GM12878 (cell line): ENCODE measurements around the gene ALG8. TPM values are rescaled to one million over a fixed set of nuclear protein-coding genes. Genes with fewer than 3 reads are reported as not detected.

ENCODE experiments used
- ATAC-seq: fragments of 200-7000 bp; cut with Tn5 transposase; 3 replicates; pipeline ENCODE4 v1.9.1; 2020; ENCODE audit warnings: mild to moderate bottlenecking, moderate library complexity
- BruUV-seq: library from RNA; stranded (reverse); fragments of 400-500 nt; replicated peaks from 2 replicates; lab custom pipeline; 2021; lab: Mats Ljungman, UMichigan
- CTCF ChIA-PET: fragments of 300-600 bp; sonication (Branson Sonifier 250); formaldehyde crosslinking; extraction: SDS; loops from one replicate; lab custom pipeline; 2021; ENCODE audit warnings: inconsistent platforms; lab: Yijun Ruan, JAX
- POLR2A ChIA-PET: fragments of 350-600 bp; formaldehyde crosslinking; extraction: SDS; loops from one replicate; lab custom pipeline; 2021; ENCODE audit warnings: inconsistent platforms; lab: Charles Lee
- RAD21 ChIA-PET: fragments of 300-600 bp; sonication (Branson Sonifier 250); formaldehyde crosslinking; loops from one replicate; lab custom pipeline; 2023; ENCODE audit warnings: antibody characterized with exemption; ENCODE audit not compliant: unreplicated experiment; lab: Charles Lee
- SMC1A ChIA-PET: fragments of 300-600 bp; sonication (Branson Sonifier 250); formaldehyde crosslinking; loops from one replicate; lab custom pipeline; 2023; ENCODE audit not compliant: unreplicated experiment, uncharacterized antibody; lab: Charles Lee
- DNase-seq: peaks from one replicate; pipeline ENCODE4 v3.0.0-alpha.2; 2011; ENCODE audit warnings: low read depth, low spot score
- FAIRE-seq: peaks from 3 replicates; lab custom pipeline; 2011; peaks lifted over from hg19 to GRCh38; lab: Jason Lieb, UNC
- H2AFZ ChIP-seq: 2 replicates; pipeline ENCODE4 v1.6.0; 2011; ENCODE audit warnings: low read depth, low read length, control low read depth; ENCODE audit not compliant: control insufficient read depth
- H3K27ac ChIP-seq: 2 replicates; pipeline ENCODE4 v1.5.1; 2011; ENCODE audit warnings: control low read depth; ENCODE audit not compliant: control insufficient read depth, insufficient read depth
- H3K27me3 ChIP-seq, 2 experiments: replicated peaks in 1 of 2; 2 replicates each; pipeline versions ENCODE4 v1.6.0 to v1.6.1; 2011; ENCODE audit warnings: low read length in 1 of 2; ENCODE audit not compliant: control insufficient read depth in 2 of 2, insufficient read depth in 2 of 2
- H3K36me3 ChIP-seq, 2 experiments: 2 replicates each; pipeline ENCODE4 v1.5.1; 2011; ENCODE audit warnings: low read length in 1 of 2; ENCODE audit not compliant: control insufficient read depth in 2 of 2, insufficient read depth in 2 of 2
- H3K4me1 ChIP-seq: 2 replicates; pipeline ENCODE4 v1.6.1; 2011; ENCODE audit warnings: mild to moderate bottlenecking, low read length, moderate library complexity, mixed read lengths; ENCODE audit not compliant: control insufficient read depth, insufficient read depth
- H3K4me2 ChIP-seq: 2 replicates; pipeline ENCODE4 v1.6.0; 2011; ENCODE audit warnings: control low read depth; ENCODE audit not compliant: control insufficient read depth, insufficient read depth
- H3K4me3 ChIP-seq: fragments of 200-600 bp; sonication (generic); 2 replicates; pipeline ENCODE4 v1.5.1; 2016
- H3K79me2 ChIP-seq: 2 replicates; pipeline ENCODE4 v1.6.0; 2011; ENCODE audit warnings: low read length; ENCODE audit not compliant: control insufficient read depth, insufficient read depth
- H3K9ac ChIP-seq: 2 replicates; pipeline ENCODE4 v1.8.0; 2011; ENCODE audit warnings: low read length, control low read depth, mixed read lengths; ENCODE audit not compliant: control insufficient read depth, insufficient read depth
- H3K9me3 ChIP-seq: replicated peaks from 3 replicates; pipeline ENCODE4 v1.5.1; 2011; ENCODE audit warnings: mild to moderate bottlenecking, low read length; ENCODE audit not compliant: control insufficient read depth, insufficient read depth
- H4K20me1 ChIP-seq: 2 replicates; pipeline ENCODE4 v1.6.0; 2011; ENCODE audit not compliant: control insufficient read depth, insufficient read depth
- BCL11A ChIP-seq: IDR thresholded peaks from 2 replicates; pipeline ENCODE4 v1.6.1; 2011; ENCODE audit warnings: low read depth, low read length
- BMI1 ChIP-seq: fragments of 450-650 bp; IDR thresholded peaks from 2 replicates; pipeline ENCODE4 v1.6.1; 2016; ENCODE audit warnings: mild to moderate bottlenecking, moderate library complexity, borderline replicate concordance
- EGR1 ChIP-seq, 2 experiments: IDR thresholded peaks; 1 replicate in 1 of 2; 2 replicates in 1 of 2; pipeline ENCODE4 v1.6.1; 2011 to 2012; ENCODE audit warnings: low read depth in 2 of 2, low read length in 2 of 2, borderline replicate concordance in 1 of 2, mild to moderate bottlenecking in 1 of 2, moderate library complexity in 1 of 2
- FOS ChIP-seq: IDR thresholded peaks from 3 replicates; pipeline ENCODE4 v1.6.1; 2011; ENCODE audit warnings: borderline replicate concordance; ENCODE audit not compliant: insufficient read length; ENCODE audit errors: extremely low read depth
- IKZF1 ChIP-seq: fragments of 450-650 bp; conservative IDR thresholded peaks from 2 replicates; pipeline ENCODE4 v1.6.1; 2017; ENCODE audit warnings: antibody characterized with exemption, mild to moderate bottlenecking
- NFIC ChIP-seq: IDR thresholded peaks from 2 replicates; pipeline ENCODE4 v1.6.1; 2012; ENCODE audit warnings: low read depth, mild to moderate bottlenecking, inconsistent platforms, low read length, moderate library complexity
- NFXL1 ChIP-seq: fragments of 450-650 bp; IDR thresholded peaks from 2 replicates; pipeline ENCODE4 v1.6.1; 2017; ENCODE audit warnings: antibody characterized with exemption, mild to moderate bottlenecking, borderline replicate concordance
- NR2C2 ChIP-seq: IDR thresholded peaks from 2 replicates; pipeline ENCODE4 v1.6.1; 2011; ENCODE audit warnings: borderline replicate concordance, low read depth; ENCODE audit not compliant: control insufficient read depth, insufficient read length
- PAX8 ChIP-seq: fragments of 450-650 bp; IDR thresholded peaks from 2 replicates; pipeline ENCODE4 v1.6.1; 2017; ENCODE audit warnings: mild to moderate bottlenecking, moderate library complexity
- TCF7 ChIP-seq: IDR thresholded peaks from 2 replicates; pipeline ENCODE4 v1.6.1; 2014; ENCODE audit warnings: antibody characterized with exemption, borderline replicate concordance
- ZNF207 ChIP-seq: fragments of 450-650 bp; IDR thresholded peaks from 2 replicates; pipeline ENCODE4 v1.6.1; 2014; ENCODE audit warnings: antibody characterized with exemption, mild to moderate bottlenecking, borderline replicate concordance
- WGBS: methylation state at CpG from one replicate; pipeline ENCODE4 v1.1.6; 2016; ENCODE audit warnings: low lambda C conversion rate; ENCODE audit not compliant: insufficient replicate concordance, insufficient coverage; ENCODE audit errors: missing lambda C conversion rate; 5-methylcytosine and 5-hydroxymethylcytosine counted together
- in situ Hi-C: fragments of 300-500 bp; cut with MboI; formaldehyde crosslinking; loops from 9 replicates; pipeline ENCODE4 v1.14.3; 2018; ENCODE audit warnings: mixed read lengths
- intact Hi-C: fragments of 100-400 bp; cut with micrococcal nuclease; formaldehyde crosslinking; loops from one replicate; pipeline ENCODE4 v1.14.2; 2022; ENCODE audit not compliant: unreplicated experiment
- polyA plus RNA-seq, 11 experiments: library from polyadenylated mRNA; depleted of rRNA in 4 of 11; unstranded in 6 of 11; stranded (reverse) in 5 of 11; fragments of >200 nt; fragmentation: Nextera tagmentation in 4 of 11; fragmentation: Illumina TruSeq in 1 of 11; extraction: Ambion mirVana in 4 of 11; extraction: Trizol in 1 of 11; gene quantifications; 1 replicate in 1 of 11; 2 replicates in 10 of 11; pipeline versions ENCODE4 v1.2.1 to v1.2.3, GENCODE V29; 2011 to 2016; ENCODE audit warnings: inconsistent platforms in 2 of 11, missing spikeins in 2 of 11, low read depth in 1 of 11
- total RNA-seq, 4 experiments: library from RNA; depleted of rRNA in 3 of 4; stranded (reverse); fragments of >200 nt in 3 of 4; fragmentation: Illumina TruSeq in 1 of 4; extraction: Trizol in 1 of 4; gene quantifications; 2 replicates each; pipeline versions ENCODE4 v1.2.1 to v1.2.3, GENCODE V29; 2013 to 2021
- TF ChIP-seq, protein P1 (sequence below): IDR thresholded peaks from 2 replicates; pipeline ENCODE4 v1.6.1; 2012; ENCODE audit warnings: low read depth, low read length, improper control_type of control experiment
- TF ChIP-seq, protein P2 (sequence below): fragments of 450-650 bp; IDR thresholded peaks from 2 replicates; pipeline ENCODE4 v1.6.1; 2017; ENCODE audit warnings: antibody characterized with exemption, mild to moderate bottlenecking, moderate library complexity
- TF ChIP-seq, protein P3 (sequence below): IDR thresholded peaks from 2 replicates; pipeline ENCODE4 v1.6.1; 2011; ENCODE audit warnings: low read depth, mild to moderate bottlenecking, low read length, moderate library complexity, borderline replicate concordance; ENCODE audit errors: extremely low read depth
- TF ChIP-seq, protein P4 (sequence below): fragments of 450-650 bp; IDR thresholded peaks from 2 replicates; pipeline ENCODE4 v1.6.1; 2014; ENCODE audit warnings: mild to moderate bottlenecking
- TF ChIP-seq, protein P5 (sequence below): IDR thresholded peaks from 2 replicates; pipeline ENCODE4 v1.6.1; 2012; ENCODE audit warnings: low read length, inconsistent platforms

The ALG8 gene
- total and polyA plus RNA-seq, 10 of the 15 experiments (the other 5 are each of a cell fraction or from before 2014, with no cell fraction given): 45.7 to 105 (median 68.4) TPM

DNA sequence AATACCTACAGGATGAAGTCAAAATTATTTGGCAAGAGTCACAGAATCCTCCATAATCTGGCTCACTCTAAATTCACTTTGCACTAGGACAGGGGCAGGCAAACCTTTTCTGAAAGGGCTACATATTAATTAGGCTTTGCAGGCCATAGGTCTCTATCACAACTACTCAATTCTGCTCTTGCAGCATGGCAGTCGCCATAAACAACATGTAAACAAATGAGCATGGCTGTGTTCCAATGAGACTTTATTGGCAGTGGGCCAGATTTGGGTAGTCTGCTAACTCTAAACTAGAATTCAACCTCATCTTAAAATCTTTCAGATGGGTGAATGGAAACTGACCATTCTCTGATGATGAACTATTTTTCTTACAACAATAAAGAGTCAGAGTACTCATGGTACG, 70.0 kb downstream of the ALG8 start:
- intact Hi-C loops: no loop called here
- ATAC-seq: no peak
- no peak overlapping the region for H3K4me3 ChIP-seq
- DNase-seq: no peak
- no peaks in the 10 kb centered on the region for H3K4me1 ChIP-seq
- BruUV-seq: no TSS peak
- SMC1A ChIA-PET: no interaction called here
- H4K20me1 ChIP-seq: no peaks in the 10 kb centered on the region
- RAD21 ChIA-PET: no interaction called here
- no peak overlapping the region for H3K27ac ChIP-seq
- H3K36me3 ChIP-seq: peaks cover 3 to 16% of the 10 kb centered on the region in 2 experiments
- 100% methylated on average over 2 of the region's 2 CpGs for WGBS
- in situ Hi-C loops: no loop called here
- FAIRE-seq: no peak
- TF ChIP-seq, protein P1, sequence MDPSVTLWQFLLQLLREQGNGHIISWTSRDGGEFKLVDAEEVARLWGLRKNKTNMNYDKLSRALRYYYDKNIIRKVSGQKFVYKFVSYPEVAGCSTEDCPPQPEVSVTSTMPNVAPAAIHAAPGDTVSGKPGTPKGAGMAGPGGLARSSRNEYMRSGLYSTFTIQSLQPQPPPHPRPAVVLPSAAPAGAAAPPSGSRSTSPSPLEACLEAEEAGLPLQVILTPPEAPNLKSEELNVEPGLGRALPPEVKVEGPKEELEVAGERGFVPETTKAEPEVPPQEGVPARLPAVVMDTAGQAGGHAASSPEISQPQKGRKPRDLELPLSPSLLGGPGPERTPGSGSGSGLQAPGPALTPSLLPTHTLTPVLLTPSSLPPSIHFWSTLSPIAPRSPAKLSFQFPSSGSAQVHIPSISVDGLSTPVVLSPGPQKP: no peak
- TF ChIP-seq BCL11A (no peak), ZNF207 (no peak), NFXL1 (no peak), PAX8 (no peak), NR2C2 (no peak), TCF7 (no peak), NFIC (no peak), FOS (no peak), BMI1 (no peak), EGR1 (IDR thresholded peaks at IDR 0.05; ENCODE audit: borderline replicate concordance in 1 of 2, low read depth in 2 of 2, low read length in 2 of 2) (no peak), IKZF1 (no peak)
- TF ChIP-seq, protein P2, sequence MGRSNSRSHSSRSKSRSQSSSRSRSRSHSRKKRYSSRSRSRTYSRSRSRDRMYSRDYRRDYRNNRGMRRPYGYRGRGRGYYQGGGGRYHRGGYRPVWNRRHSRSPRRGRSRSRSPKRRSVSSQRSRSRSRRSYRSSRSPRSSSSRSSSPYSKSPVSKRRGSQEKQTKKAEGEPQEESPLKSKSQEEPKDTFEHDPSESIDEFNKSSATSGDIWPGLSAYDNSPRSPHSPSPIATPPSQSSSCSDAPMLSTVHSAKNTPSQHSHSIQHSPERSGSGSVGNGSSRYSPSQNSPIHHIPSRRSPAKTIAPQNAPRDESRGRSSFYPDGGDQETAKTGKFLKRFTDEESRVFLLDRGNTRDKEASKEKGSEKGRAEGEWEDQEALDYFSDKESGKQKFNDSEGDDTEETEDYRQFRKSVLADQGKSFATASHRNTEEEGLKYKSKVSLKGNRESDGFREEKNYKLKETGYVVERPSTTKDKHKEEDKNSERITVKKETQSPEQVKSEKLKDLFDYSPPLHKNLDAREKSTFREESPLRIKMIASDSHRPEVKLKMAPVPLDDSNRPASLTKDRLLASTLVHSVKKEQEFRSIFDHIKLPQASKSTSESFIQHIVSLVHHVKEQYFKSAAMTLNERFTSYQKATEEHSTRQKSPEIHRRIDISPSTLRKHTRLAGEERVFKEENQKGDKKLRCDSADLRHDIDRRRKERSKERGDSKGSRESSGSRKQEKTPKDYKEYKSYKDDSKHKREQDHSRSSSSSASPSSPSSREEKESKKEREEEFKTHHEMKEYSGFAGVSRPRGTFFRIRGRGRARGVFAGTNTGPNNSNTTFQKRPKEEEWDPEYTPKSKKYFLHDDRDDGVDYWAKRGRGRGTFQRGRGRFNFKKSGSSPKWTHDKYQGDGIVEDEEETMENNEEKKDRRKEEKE: no peak
- TF ChIP-seq, protein P3, sequence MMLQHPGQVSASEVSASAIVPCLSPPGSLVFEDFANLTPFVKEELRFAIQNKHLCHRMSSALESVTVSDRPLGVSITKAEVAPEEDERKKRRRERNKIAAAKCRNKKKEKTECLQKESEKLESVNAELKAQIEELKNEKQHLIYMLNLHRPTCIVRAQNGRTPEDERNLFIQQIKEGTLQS: no peak
- TF ChIP-seq, protein P4, sequence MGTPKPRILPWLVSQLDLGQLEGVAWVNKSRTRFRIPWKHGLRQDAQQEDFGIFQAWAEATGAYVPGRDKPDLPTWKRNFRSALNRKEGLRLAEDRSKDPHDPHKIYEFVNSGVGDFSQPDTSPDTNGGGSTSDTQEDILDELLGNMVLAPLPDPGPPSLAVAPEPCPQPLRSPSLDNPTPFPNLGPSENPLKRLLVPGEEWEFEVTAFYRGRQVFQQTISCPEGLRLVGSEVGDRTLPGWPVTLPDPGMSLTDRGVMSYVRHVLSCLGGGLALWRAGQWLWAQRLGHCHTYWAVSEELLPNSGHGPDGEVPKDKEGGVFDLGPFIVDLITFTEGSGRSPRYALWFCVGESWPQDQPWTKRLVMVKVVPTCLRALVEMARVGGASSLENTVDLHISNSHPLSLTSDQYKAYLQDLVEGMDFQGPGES: no peak
- TF ChIP-seq, protein P5, sequence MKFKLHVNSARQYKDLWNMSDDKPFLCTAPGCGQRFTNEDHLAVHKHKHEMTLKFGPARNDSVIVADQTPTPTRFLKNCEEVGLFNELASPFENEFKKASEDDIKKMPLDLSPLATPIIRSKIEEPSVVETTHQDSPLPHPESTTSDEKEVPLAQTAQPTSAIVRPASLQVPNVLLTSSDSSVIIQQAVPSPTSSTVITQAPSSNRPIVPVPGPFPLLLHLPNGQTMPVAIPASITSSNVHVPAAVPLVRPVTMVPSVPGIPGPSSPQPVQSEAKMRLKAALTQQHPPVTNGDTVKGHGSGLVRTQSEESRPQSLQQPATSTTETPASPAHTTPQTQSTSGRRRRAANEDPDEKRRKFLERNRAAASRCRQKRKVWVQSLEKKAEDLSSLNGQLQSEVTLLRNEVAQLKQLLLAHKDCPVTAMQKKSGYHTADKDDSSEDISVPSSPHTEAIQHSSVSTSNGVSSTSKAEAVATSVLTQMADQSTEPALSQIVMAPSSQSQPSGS: no peak
- H3K4me2 ChIP-seq: no peak overlapping the region
- H3K79me2 ChIP-seq: peaks cover under 1% of the 10 kb centered on the region
- CTCF ChIA-PET: interaction anchor here (2.5 kb wide), 1 partner anchor 9 kb away, joined by 7 read pairs; no protein-coding TSS in a partner anchor
- H3K9me3 ChIP-seq: no peaks in the 10 kb centered on the region
- H3K9ac ChIP-seq: no peak overlapping the region
- POLR2A ChIA-PET: no interaction called here
- no peak overlapping the region for H2AFZ ChIP-seq
- H3K27me3 ChIP-seq: no peaks in the 10 kb centered on the region
